Umbilical cord (tissue), 2 donors: ENCODE data around the gene ZNF514. TPM values are rescaled to one million over a fixed set of nuclear protein-coding genes. Genes with fewer than 3 reads are reported as not detected.
A peak's percentile ranks its signal among the peaks of the same experiment; 100 is the strongest.

Source experiments
- DNase-seq: peaks from one replicate; pipeline ENCODE4 v3.0.0-alpha.2; 2015; ENCODE audit warnings: low spot score
- total RNA-seq: library from RNA; depleted of rRNA; stranded (reverse); fragments of >200 nt; gene quantifications from one replicate; pipeline ENCODE4 v1.2.3, GENCODE V29; 2014; ENCODE audit warnings: low replicate concordance; ENCODE audit not compliant: insufficient read depth

The ZNF514 gene
- 31.5 TPM for total RNA-seq

GRCh38 chr2:95159690-95160449 is at the start of gene ZNF514:
TSS of gene ZNF514 (minus strand) at chr2:95159848. CDS start at chr2:95153253, 6,595 bp downstream.
- DNase-seq, result peak; percentile 72

GRCh38 chr2:95208106-95208505 is 48.5 kb upstream of the ZNF514 start:
- no peak for DNase-seq

- DNase-seq, result peak; percentile 93
These were observed 47.7 kb upstream of the ZNF514 start, which contains the start of gene ZNF892 for GRCh38 chr2:95207111-95207961. TSS of gene ZNF892 (plus strand) at chr2:95207521. CDS start at chr2:95207816, 295 bp downstream.

- DNase-seq, result no peak
These were observed 46.4 kb upstream of the ZNF514 start for GRCh38 chr2:95206096-95206495.

- DNase-seq, result no peak
These were observed 44.7 kb upstream of the ZNF514 start for GRCh38 chr2:95204396-95204795.

GRCh38 chr2:95203911-95204310 is 44.3 kb upstream of the ZNF514 start:
- no peak for DNase-seq

GRCh38 chr2:95192956-95193355 is 33.3 kb upstream of the ZNF514 start:
- peak; percentile 27 for DNase-seq

- DNase-seq, result no peak
These were observed 26.3 kb upstream of the ZNF514 start for GRCh38 chr2:95185973-95186372.

- DNase-seq, result no peak
These were observed 25.5 kb upstream of the ZNF514 start for GRCh38 chr2:95185197-95185596.

GRCh38 chr2:95181774-95182173 is 22.1 kb upstream of the ZNF514 start:
- no peak for DNase-seq

- DNase-seq, result no peak
These were observed 19.8 kb upstream of the ZNF514 start for GRCh38 chr2:95179451-95179850.

- DNase-seq, result peak; percentile 5
These were observed 14.4 kb upstream of the ZNF514 start for GRCh38 chr2:95174031-95174542.

GRCh38 chr2:95171902-95172301 is 12.3 kb upstream of the ZNF514 start:
- DNase-seq, result no peak

GRCh38 chr2:95166065-95166763 is 6.6 kb upstream of the ZNF514 start:
- DNase-seq, result no peak

GRCh38 chr2:95165371-95166064 is 5.9 kb upstream of the ZNF514 start, which contains the start of gene ZNF2:
TSS of gene ZNF2 (plus strand) at chr2:95165809. CDS start at chr2:95176227, 10,418 bp downstream.
- peak; percentile 100 for DNase-seq

- no peak for DNase-seq
These were observed 5.4 kb upstream of the ZNF514 start for GRCh38 chr2:95165030-95165370.

- DNase-seq, result peak; percentile 46
These were observed 593 bp downstream of the ZNF514 start for GRCh38 chr2:95158891-95159619.

- no peak for DNase-seq
These were observed 1.2 kb downstream of the ZNF514 start for GRCh38 chr2:95158441-95158840.

- DNase-seq, result no peak
These were observed 10.2 kb downstream of the ZNF514 start for GRCh38 chr2:95149397-95149984.

- no peak for DNase-seq
These were observed 15.8 kb downstream of the ZNF514 start for GRCh38 chr2:95143838-95144237.
